Measurements from ENCODE around the gene PDZD7.
A peak's percentile ranks its signal among the peaks of the same experiment; 100 is the strongest.

Gene PDZD7

DNA sequence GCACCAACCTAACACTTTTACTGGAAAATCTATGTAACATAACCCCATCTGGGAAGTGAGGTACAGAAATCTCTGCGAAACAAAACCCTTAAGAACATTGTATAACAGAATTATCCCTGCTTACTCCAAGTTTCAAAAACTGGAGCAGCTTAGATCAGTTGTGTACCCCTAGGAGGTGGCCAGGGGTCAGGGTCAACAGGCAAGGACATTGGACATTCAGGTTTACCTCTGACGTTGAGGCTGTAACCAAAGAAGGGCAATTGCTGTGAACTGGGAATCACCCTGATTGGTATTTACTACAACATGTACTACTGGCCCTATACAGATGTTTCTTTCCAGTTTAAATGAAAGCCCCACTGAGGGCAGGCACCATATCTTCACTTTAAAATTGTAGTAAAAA is 13.2 kb upstream of the PDZD7 start:
- TF ChIP-seq, protein P1, sequence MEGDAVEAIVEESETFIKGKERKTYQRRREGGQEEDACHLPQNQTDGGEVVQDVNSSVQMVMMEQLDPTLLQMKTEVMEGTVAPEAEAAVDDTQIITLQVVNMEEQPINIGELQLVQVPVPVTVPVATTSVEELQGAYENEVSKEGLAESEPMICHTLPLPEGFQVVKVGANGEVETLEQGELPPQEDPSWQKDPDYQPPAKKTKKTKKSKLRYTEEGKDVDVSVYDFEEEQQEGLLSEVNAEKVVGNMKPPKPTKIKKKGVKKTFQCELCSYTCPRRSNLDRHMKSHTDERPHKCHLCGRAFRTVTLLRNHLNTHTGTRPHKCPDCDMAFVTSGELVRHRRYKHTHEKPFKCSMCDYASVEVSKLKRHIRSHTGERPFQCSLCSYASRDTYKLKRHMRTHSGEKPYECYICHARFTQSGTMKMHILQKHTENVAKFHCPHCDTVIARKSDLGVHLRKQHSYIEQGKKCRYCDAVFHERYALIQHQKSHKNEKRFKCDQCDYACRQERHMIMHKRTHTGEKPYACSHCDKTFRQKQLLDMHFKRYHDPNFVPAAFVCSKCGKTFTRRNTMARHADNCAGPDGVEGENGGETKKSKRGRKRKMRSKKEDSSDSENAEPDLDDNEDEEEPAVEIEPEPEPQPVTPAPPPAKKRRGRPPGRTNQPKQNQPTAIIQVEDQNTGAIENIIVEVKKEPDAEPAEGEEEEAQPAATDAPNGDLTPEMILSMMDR (IDR thresholded peaks at IDR 0.05; ENCODE audit: control insufficient read depth, extremely low read depth, insufficient read depth) = no peak

DNA sequence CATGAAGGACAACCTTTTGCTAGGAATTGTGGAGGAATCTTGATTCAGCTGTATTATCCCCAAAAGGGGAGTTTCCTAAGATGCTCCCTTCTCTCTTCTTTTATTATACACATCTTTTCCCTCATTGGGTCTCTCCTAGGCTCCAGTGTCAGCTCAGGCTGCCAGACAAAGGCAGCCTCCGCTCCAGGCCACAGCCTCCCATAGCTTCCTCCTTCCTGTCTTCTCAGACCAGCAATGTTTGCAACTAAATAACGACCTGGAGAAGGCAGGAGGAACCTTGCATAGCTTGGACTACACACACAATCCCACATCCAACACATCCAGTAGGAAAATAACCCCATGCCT is 12.4 kb upstream of the PDZD7 start:
- TF ChIP-seq, protein P1 (IDR thresholded peaks at IDR 0.05; ENCODE audit: control insufficient read depth, extremely low read depth, insufficient read depth) = no peak
- H3K4me3 ChIP-seq (ENCODE audit: low read depth, low read length) = peak overlapping the region; percentile 49
- DNase-seq (ENCODE audit: low read depth) = no peak

More for the DNA sequence above, 13.2 kb upstream of the PDZD7 start:
- no peak overlapping the region; the same call in 1 of the 2 replicates for H3K4me3 ChIP-seq (ENCODE audit: low read depth, low read length)
- DNase-seq (ENCODE audit: low read depth) = no peak

DNA sequence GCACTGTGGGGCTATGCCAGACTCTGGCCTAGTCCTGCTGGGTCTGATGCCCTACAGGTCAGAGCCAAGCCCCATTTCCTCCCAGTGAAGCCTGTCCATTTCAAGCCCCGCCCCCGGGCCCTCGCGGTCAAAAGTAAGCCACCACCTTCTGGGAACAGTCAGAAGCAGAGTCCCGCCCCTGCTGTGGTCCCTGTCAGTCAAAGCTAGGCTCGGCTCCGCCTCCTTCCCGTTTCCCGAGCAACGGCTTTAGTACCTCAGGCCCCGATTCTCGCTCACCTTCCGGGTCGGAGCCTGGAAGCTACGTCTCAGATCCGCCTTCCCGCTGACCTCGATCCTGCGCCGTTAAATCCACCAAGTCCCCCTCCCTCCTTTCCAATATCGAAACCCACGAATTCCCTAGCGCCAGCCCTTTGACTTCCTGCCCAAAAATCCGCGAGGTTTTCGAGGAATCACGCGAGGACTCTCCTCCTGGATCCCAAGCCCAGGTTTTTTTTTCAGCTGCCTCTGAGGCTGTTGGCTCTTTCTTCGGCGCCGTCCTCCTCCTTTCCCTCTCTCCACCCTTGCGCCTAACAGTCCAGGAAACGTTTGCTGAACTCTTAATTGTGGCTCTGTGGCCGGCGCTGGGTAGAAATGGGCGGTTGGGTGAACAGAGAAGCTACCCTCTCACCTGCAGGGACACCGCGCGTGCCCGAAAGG is 11.9 kb upstream of the PDZD7 start:
- peak overlapping the region; percentile 49 for H3K4me3 ChIP-seq (ENCODE audit: low read depth, low read length)
- DNase-seq (ENCODE audit: low read depth) = peak; percentile 86
- TF ChIP-seq, protein P1 (IDR thresholded peaks at IDR 0.05; ENCODE audit: control insufficient read depth, extremely low read depth, insufficient read depth) = no peak

DNA sequence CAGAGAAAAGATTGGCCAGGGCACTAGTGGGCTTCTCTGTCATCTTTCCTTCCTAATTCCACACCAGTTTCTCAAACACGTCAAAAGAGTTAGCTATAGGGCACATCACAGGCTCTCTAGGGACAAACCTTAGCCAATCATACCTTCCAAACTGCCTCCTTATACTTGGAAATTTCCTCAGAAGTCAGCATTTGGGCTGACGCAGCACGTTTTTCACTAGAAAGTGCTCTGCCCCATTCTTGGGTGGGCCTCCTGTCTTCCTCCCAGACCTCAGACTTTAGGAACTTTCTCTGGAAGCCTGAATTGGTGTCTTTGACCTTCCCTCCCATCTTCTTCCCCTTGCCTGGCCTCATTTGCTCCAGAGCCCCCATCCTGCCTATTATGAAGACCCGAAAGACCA is 11.2 kb upstream of the PDZD7 start:
- peak overlapping the region; percentile 49; the same call in 1 of the 2 replicates for H3K4me3 ChIP-seq (ENCODE audit: low read depth, low read length)
- DNase-seq (ENCODE audit: low read depth) = no peak
- TF ChIP-seq, protein P1 (IDR thresholded peaks at IDR 0.05; ENCODE audit: control insufficient read depth, extremely low read depth, insufficient read depth) = no peak

DNA sequence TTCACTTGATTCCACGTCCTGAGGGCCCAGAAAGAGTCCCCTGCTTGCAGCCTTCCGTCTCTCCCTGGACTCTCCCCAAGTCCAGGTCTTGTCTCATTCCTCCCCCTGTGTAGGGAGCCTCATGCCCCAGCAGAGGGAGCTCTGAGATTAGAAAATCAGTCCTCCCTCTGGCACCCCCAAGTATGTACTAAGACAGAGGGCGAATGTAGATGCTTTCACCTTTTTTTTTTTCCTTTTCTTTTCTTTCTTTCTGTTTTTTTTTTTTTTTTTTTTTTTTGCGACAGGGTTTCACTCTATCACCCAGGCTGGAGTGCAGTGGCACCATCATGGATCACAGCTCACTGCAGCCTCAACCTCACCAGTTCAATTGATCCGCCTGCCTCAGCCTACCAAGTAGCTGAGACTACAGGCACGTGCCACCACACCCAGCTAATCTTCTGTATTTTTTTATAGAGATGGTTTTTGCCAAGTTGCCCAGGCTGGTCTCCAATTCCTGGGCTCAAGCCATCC is 10.4 kb upstream of the PDZD7 start:
- DNase-seq (ENCODE audit: low read depth) = no peak
- TF ChIP-seq, protein P1 (IDR thresholded peaks at IDR 0.05; ENCODE audit: control insufficient read depth, extremely low read depth, insufficient read depth) = peak; percentile 69

DNA sequence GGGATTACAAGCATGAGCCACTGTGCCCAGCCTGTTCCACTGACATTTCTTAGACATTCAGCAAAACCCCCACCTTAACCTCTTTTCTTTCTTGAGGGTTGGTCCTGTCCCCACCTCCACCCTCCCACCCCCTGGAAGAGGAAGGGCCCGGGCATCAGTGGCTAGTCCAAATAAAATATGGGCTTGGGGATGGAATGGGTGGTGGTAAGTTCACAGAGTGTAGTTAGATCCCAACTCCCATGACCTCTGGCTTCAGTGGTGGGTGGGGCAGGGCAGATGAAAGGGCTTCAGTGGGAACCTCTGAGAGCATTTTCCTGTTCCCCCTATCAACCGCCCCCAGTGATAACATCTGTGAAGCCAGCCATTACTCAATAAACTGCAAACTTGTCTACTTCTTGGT is 9.9 kb upstream of the PDZD7 start:
- H3K4me3 ChIP-seq (ENCODE audit: low read depth, low read length) = no peak overlapping the region
- no peak for DNase-seq (ENCODE audit: low read depth)
- TF ChIP-seq, protein P1 (IDR thresholded peaks at IDR 0.05; ENCODE audit: control insufficient read depth, extremely low read depth, insufficient read depth) = no peak

More for the DNA sequence above, 10.4 kb upstream of the PDZD7 start:
- H3K4me3 ChIP-seq (ENCODE audit: low read depth, low read length) = no peak overlapping the region

DNA sequence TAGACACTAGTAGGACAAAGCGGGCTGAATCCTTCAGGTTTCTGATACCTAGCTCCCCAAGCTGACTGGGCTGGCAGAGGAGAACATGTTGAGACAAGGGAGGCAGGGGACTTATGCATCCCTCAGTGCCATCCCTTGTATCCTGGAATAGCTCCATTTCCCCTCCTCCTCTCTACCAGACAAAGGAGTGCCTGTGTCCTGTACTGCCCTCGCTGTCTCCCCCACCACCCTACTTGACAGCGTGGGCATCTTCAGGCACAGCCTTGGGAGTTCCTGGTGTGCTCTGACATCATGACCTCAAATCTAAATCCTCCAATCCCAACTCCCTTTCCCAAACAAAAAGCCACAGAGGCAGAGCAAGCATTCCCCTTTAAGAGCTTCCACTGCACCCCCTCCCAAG is 9.1 kb upstream of the PDZD7 start:
- no peak overlapping the region for H3K4me3 ChIP-seq (ENCODE audit: low read depth, low read length)
- no peak for DNase-seq (ENCODE audit: low read depth)
- TF ChIP-seq, protein P1 (IDR thresholded peaks at IDR 0.05; ENCODE audit: control insufficient read depth, extremely low read depth, insufficient read depth) = no peak
